Bone marrow (tissue), 2 donors: Measurements from ENCODE around the gene RGS16.
A peak's percentile ranks its signal among the peaks of the same experiment; 100 is the strongest.

Source experiments
- DNase-seq, 2 donors: peaks; one replicate each; lab custom pipeline; 2025; lab: John Stamatoyannopoulos, UW

The RGS16 gene

DNA sequence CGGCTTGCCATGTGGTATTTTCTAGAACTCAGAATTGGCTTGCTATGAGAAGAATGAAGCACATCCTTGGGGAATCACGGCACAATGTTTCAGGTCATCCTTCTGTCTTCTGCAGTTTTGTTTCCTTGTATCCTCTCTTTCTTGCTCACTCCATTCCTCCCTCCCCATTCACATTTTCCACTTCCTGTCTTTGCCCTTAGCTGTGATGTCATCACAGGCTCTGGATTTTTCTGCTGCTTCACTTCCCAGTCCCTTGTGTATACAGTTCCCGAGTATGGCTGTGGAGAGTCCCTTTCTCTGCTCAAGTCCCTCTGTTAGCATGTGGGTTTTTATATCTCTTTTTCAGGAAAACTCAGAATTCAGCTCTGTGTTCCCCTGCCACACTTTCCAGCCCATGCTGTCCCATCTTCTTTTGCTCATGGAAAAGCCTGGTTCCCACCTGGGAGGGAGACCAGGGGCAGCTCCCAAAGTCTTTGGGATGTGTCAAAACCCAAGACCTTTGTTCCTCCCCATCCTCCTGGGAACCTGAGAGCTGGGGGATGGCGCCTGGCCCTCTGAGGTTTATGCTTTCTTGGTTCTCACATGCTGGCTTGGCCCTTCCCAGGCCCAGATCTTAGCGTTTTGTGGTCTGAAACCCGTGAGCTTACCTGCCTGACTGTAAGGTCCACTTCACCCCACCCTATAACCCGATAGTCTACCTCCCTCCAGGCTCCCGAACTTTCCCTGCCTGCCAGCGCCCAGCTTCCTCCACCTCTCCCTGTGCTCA lies 4.8 kb upstream of the RGS16 start:
- no peak for DNase-seq

DNA sequence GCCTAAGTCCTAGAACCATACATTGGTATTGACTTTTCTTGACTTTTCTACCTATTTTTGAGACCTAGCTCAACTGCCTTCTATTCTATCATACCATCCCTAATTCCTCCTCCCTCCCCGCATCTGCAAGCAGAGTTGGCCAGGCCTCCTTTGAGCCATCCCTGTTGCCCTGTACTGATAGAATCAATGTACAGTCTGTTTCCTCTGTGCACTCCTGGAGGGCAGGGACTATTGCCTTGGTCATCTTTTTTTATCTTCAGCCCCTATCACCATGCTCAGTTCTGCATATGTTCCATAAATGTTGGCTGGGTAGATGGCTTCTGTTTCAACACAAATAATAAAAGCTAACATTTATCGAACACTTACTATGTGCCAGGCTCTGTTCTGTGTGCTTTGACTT lies 4.0 kb upstream of the RGS16 start:
- no peak for DNase-seq

GRCh38 chr1:182607566-182607965 lies 3.4 kb upstream of the RGS16 start:
- no peak for DNase-seq

GRCh38 chr1:182603646-182604174 lies 479 bp downstream of the RGS16 start:
- no peak for DNase-seq

- no peak for DNase-seq
Measured at GRCh38 chr1:182602935-182603645, 1.1 kb downstream of the RGS16 start.

DNA sequence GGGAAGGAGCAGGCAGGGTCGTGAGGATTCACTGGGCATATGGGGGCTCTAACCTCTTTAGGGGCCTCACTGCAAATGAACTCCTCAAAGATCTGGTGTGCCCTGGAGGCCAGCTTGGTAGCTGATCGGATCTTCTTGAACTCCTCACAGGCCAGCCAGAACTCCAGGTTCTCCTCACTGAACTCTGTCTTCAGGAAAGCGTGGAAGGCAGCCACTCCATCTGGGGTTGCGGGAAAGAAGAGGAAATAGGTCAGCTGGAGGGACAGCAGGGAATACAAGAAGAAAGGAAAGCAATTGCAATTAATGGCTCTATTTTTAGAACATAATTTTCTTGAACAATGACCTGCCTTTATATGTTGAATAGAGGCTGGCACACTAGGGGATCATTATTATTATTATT lies 2.3 kb downstream of the RGS16 start:
- no peak for DNase-seq

DNA sequence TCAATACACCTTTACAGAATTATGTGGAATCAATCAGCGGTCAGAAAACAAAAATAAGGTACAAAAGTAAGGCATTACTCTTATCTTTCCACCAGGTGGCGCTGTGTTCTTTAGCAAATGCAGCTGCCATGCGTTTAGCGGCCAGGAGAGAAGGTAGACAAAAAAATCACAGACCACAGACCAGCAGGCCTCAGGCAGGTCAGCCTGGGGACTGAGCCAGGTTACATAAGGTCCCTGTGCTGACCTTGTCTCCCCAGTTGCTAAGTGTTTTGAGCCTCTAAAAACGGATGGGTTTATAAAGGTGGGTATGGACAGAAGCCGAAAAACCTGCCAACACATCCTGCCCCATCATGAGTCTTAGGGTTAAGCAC lies 2.8 kb downstream of the RGS16 start:
- peak; percentile 12 to 13 for DNase-seq

- DNase-seq: no peak
Measured at GRCh38 chr1:182600745-182601415, 3.3 kb downstream of the RGS16 start.

GRCh38 chr1:182600036-182600713 lies 4.0 kb downstream of the RGS16 start:
- no peak for DNase-seq

DNA sequence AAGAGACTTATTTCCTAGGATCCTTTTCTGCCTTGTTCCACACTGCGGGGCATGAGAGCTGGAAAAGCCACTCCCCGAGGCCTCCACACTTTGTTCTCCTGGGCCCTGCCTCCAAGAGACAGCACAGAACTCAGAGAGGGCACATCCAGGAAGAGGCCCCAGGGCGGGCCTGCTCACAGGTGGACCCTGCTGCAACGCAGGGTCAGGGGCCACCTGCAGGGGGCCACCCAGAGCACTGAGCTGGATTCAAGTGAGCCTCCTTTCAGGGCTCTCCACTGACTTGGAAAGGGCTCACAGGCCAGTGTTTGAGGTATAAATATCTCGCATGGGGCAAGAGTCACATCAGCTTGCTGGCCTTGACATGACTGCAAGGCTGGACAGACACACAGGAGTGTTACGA lies 4.8 kb downstream of the RGS16 start:
- no peak for DNase-seq

- peak in 1 of 2 donors; percentile 15 for DNase-seq
Measured at GRCh38 chr1:182598296-182598695, 5.9 kb downstream of the RGS16 start.

DNA sequence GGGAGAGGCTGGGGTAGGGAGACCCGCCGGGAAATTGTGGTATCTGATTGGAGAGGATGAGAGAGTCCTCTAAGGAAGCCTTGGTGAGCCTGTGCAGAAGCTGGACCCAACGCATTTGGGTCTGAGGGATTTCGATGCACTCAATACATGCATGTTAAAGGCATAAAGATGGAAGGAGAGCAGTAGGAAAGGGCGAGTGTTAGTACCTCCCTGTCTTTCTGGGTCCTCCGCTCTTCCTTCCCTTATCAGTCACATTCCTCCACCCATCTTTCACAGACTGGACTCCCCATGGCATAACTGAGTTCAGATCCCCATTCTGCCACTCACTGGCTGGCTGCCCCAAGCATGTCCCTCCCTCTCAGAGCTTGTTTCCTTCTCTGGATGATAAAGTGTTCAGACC lies 7.3 kb downstream of the RGS16 start:
- no peak for DNase-seq

DNA sequence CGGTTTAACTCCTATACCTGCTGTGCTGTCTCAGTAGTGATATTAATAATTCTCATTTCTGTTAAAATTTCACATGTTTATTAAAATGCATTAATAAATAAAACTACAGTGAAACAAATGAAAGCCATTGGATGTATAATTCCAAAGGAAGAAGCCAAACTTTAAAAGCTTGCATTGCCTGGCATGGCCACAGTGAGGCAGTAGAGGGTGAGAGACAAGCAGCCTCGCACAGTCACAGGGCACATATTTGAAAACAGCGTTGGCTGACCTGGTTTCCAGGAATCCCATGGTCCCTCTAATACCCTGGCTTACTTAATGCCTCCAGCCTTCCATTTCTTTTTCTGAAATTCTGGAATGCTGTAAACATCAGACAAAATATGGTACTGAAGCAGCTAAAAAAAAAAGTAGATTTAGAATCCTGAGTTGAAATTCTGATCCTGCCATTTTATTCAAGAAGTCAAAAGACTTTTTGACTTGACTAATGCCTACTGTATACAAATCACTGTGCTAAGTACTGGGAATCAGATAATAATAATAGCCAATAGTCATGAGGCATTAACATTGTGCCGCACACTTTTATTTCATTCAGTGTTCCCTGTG lies 8.4 kb downstream of the RGS16 start:
- DNase-seq: peak in 1 of 2 donors; percentile 36

DNA sequence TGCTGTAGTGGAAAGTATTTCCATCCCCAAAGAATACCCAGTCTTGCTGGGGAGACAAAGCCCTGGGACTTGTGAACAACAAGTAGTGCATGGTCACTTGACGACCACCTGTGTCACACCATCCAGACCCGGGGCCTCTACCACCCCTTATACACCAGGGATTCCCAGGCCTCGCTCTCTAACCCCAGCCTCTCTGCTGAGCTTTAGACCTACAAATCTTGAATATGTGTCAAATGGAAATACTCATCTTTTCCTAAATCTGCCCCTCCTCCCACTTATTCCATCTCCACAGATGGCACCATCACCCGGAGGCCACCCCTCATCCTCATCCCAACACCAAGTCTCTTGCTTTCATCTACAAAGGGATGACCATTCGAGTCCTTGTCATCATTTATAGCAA lies 14.3 kb downstream of the RGS16 start:
- no peak for DNase-seq

GRCh38 chr1:182589520-182589919 lies 14.7 kb downstream of the RGS16 start:
- no peak for DNase-seq

DNA sequence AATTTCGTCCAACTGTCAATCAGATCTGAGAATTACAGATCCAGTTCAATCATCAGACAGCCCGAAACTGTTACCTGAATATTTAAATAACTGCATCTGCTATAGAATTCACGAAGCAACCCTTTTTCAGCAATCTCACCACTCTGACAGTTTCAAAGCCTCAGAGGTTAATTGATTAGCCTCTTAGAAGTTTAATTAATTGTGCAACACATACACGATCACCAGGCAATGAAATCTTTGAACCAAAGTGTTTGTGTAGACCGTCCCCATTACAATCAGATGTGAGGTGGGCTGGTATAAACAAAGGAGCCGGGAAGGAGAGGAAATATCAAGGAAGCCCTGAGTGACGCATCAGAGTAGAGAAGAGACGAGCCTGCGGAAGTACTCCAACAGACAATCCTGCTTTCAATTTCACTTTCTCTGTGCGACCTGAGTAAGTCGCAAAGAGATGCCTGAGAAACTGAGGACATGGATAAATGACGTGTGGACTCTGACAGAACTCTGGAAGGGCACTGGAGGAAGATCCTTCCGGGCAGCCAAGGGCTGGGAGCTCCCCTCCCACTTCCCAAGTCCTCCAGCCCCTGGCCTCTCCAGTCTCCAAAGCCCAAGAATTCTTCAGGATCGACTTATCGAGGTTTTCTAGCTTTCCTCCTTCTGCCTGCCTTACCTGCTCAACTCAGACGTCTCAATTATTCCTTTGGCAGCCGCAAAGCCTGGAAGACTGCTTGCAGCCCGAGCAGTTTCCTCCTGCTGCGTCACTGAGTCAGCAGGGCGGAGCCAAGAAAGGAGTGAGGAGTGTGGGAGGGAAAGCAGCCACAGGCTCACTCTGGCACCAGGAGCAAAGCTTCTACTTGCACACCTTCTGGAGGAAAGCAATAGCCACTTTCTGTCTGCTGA lies 15.4 kb downstream of the RGS16 start, which contains the start of gene RNASEL:
Gene RNASEL (minus strand): TSS at position 757 of the 897 bp plus-strand sequence. CDS start 2,450 bp downstream, outside the sequence.
- DNase-seq: peak; percentile 31 to 85

DNA sequence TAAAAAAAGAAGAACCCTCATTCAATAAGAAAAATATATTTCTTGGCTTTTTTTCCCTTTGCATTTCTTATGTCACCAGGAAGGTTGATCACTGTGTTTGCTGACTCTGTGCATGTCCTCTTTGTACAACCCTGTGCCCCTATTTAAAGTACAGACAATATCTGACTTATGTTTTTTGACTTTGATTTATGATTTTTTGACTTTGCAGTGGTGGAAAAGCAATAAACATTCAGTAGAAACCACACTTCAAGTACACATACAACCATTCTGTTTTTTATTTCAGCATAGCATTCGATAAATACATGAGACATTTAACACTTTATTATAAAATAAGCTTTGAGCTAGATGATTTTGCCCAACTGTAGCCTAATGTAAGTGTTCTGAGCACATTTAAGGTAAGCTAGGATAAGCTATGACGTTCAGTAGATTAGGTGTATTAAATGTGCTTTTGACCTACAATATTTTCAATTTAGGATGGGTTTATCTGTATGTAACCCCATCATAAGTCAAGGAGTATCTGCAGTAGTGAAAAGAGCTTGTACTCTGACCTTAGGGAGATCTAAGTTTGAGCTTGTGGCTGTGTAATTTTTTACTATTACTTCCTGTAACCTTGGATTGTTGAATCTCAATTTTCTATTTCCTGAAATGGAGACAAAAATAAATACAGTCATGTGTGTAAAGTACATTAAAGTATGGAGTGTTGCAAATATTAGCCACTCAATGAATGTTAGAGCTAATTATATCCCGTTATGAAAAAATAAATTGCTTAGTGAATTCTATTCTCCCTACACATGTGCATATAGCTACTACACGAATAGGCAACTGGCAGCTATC lies 16.3 kb downstream of the RGS16 start:
- no peak for DNase-seq

- no peak for DNase-seq
Measured at GRCh38 chr1:182587093-182587492, 17.1 kb downstream of the RGS16 start.

GRCh38 chr1:182586380-182586779 lies 17.8 kb downstream of the RGS16 start:
- DNase-seq: no peak

DNA sequence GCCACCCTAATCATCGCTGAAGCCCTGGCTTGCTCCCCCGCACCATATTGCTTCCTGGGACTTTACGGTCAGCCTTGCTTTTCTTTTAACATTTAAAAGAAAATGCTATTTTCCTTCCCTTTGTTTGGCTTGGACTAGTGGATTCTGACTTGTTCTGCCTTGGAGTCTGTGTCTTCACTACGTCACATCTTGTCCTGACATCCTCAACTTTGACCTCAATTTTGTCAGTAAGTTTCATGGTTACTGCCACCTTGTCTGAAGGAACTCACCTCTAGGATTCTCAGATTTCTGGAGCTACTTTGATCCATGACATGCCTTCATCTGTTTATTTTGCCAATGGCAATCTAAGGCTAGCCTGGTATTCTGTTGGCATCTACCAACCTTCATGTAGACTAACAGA lies 19.4 kb downstream of the RGS16 start:
- DNase-seq: no peak
